Cardiac muscle cell (in vitro differentiated cells and primary cell): ENCODE data around the gene ATCAY. TPM values are rescaled to one million over a fixed set of nuclear protein-coding genes. Genes with fewer than 3 reads are reported as not detected.

Experiments used
- DNase-seq, 2 donors: peaks; one replicate each; pipeline versions ENCODE4 v3.0.0 to v3.0.0-alpha.2; 2010 to 2017; ENCODE audit warnings: low read depth in 1 of 2, low spot score in 1 of 2
- H3K27ac ChIP-seq: fragments of 200-600 bp; sonication (generic); 2 replicates; pipeline ENCODE4 v1.5.1; 2016
- H3K27me3 ChIP-seq: fragments of 200-600 bp; sonication (generic); 2 replicates; pipeline ENCODE4 v1.6.0; 2016; ENCODE audit warnings: control low read depth
- H3K36me3 ChIP-seq: fragments of 200-600 bp; sonication (generic); 2 replicates; pipeline ENCODE4 v1.5.1; 2016; ENCODE audit warnings: control low read depth
- H3K4me1 ChIP-seq: fragments of 200-600 bp; sonication (generic); 2 replicates; pipeline ENCODE4 v1.8.1; 2017; ENCODE audit warnings: low read depth, mild to moderate bottlenecking, mixed run types
- H3K4me3 ChIP-seq: fragments of 200-600 bp; sonication (generic); 2 replicates; pipeline ENCODE4 v1.5.1; 2016; ENCODE audit warnings: mild to moderate bottlenecking
- H3K9me3 ChIP-seq: fragments of 200-600 bp; sonication (generic); 2 replicates; pipeline ENCODE4 v1.5.1; 2017; ENCODE audit warnings: low read depth, mild to moderate bottlenecking, control low read depth
- polyA plus RNA-seq: library from polyadenylated mRNA; unstranded; fragments of >200 nt; fragmentation: Nextera tagmentation; extraction: Ambion mirVana; gene quantifications from 2 replicates; pipeline ENCODE4 v1.2.1, GENCODE V29; 2016
- total RNA-seq: library from RNA; depleted of rRNA; stranded (reverse); fragments of >200 nt; gene quantifications from 2 replicates; pipeline ENCODE4 v1.2.3, GENCODE V29; 2016
- TF ChIP-seq, protein P1 (sequence below): IDR thresholded peaks from 2 replicates; pipeline ENCODE4 v1.5.1; 2012; ENCODE audit warnings: low read depth, mild to moderate bottlenecking, low read length

The ATCAY gene, protein sequence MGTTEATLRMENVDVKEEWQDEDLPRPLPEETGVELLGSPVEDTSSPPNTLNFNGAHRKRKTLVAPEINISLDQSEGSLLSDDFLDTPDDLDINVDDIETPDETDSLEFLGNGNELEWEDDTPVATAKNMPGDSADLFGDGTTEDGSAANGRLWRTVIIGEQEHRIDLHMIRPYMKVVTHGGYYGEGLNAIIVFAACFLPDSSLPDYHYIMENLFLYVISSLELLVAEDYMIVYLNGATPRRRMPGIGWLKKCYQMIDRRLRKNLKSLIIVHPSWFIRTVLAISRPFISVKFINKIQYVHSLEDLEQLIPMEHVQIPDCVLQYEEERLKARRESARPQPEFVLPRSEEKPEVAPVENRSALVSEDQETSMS
- total RNA-seq, result 0.15 and 0.25 TPM in 2 replicates
- 0.29 and 0.40 TPM in 2 replicates for polyA plus RNA-seq

DNA sequence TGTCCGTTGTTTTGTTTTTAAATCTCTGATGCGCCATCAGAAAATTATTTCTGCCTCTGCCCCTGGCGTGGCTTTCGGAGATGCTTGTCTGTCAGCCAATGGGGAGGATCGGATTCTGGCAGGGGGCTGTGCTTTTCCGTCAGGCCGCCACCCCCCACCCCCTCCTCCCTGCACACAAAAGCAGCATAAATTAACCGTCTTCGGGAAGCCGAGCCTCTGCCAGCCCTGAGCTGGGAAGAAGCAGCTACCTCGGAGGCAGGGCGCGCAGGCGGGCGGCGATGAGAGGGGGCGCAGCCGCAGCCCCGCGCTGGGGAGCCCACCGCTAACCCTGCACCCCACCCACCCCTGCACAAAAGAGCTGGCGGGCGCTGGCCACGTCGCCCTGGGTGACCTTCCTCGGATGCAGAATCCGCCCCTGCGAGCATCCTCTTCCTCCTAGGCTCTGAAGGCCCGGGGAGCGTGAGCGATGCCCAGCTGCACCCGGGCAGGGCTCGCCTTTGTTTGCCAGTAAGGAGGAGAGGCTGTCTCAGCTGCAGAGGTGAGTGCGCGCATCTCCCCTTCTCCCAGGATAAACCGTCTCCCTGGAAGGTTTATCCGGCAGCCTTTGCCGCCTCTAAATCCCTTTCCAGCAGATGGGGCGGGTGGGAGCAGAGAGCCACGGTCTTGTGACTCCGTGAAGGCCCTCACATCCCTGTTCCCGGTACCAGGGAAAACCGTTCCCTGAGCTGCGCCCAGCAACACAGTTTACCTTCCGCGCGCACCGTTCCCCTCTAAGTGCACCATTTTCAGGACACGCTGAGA lies at the start of gene ATCAY:
TSS of gene ATCAY (plus strand) at position 215 of the 801 bp plus-strand sequence. CDS start 5,083 bp downstream, outside the sequence.
- H3K36me3 ChIP-seq, result no peaks in the 10 kb centered on the region
- no peaks in the 10 kb centered on the region for H3K9me3 ChIP-seq
- TF ChIP-seq, protein P1, sequence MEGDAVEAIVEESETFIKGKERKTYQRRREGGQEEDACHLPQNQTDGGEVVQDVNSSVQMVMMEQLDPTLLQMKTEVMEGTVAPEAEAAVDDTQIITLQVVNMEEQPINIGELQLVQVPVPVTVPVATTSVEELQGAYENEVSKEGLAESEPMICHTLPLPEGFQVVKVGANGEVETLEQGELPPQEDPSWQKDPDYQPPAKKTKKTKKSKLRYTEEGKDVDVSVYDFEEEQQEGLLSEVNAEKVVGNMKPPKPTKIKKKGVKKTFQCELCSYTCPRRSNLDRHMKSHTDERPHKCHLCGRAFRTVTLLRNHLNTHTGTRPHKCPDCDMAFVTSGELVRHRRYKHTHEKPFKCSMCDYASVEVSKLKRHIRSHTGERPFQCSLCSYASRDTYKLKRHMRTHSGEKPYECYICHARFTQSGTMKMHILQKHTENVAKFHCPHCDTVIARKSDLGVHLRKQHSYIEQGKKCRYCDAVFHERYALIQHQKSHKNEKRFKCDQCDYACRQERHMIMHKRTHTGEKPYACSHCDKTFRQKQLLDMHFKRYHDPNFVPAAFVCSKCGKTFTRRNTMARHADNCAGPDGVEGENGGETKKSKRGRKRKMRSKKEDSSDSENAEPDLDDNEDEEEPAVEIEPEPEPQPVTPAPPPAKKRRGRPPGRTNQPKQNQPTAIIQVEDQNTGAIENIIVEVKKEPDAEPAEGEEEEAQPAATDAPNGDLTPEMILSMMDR, result no peak
- peak; percentile 3 to 27 for DNase-seq
- H3K27ac ChIP-seq, result no peak within 1 kb of the TSS
- H3K4me3 ChIP-seq, result peak within 1 kb of the TSS; percentile 10
- H3K4me1 ChIP-seq, result peaks cover 4% of the 10 kb centered on the region
- peaks cover 40% of the 10 kb centered on the region for H3K27me3 ChIP-seq

DNA sequence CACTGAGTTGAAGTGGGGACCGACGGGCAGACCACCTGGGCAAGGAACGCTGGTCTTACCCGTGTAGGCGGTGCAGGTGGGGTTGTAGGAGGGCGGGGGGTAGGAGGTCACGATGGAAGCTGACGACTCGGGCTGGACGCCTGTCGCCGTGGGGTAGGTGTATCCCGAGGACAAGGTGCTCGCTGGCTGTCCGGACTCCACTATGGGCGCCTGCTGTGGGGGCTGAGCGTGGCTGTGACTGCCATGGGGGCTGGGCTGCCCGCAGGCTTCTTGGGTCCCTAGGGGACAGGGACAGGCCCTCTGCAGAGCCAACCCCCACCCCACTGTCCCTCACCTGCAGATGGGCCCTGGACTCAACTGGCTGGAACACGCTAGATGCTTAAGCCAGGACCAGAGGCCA lies 48.9 kb upstream of the ATCAY start:
- Histone ChIP-seq H3K27me3 (no peaks in the 10 kb centered on the region), H3K27ac (no peak overlapping the region), H3K4me1 (no peaks in the 10 kb centered on the region), H3K36me3 (no peaks in the 10 kb centered on the region), H3K9me3 (no peaks in the 10 kb centered on the region), H3K4me3 (no peak overlapping the region)
- TF ChIP-seq, protein P1, result no peak
- DNase-seq, result no peak

GRCh38 chr19:3832001-3832400 lies 48.5 kb upstream of the ATCAY start:
- H3K4me3 ChIP-seq, result no peak overlapping the region
- DNase-seq, result no peak
- no peaks in the 10 kb centered on the region for H3K4me1 ChIP-seq
- TF ChIP-seq, protein P1, result no peak
- H3K27me3 ChIP-seq, result no peaks in the 10 kb centered on the region
- H3K27ac ChIP-seq, result no peak overlapping the region
- H3K36me3 ChIP-seq, result no peaks in the 10 kb centered on the region
- H3K9me3 ChIP-seq, result no peaks in the 10 kb centered on the region

DNA sequence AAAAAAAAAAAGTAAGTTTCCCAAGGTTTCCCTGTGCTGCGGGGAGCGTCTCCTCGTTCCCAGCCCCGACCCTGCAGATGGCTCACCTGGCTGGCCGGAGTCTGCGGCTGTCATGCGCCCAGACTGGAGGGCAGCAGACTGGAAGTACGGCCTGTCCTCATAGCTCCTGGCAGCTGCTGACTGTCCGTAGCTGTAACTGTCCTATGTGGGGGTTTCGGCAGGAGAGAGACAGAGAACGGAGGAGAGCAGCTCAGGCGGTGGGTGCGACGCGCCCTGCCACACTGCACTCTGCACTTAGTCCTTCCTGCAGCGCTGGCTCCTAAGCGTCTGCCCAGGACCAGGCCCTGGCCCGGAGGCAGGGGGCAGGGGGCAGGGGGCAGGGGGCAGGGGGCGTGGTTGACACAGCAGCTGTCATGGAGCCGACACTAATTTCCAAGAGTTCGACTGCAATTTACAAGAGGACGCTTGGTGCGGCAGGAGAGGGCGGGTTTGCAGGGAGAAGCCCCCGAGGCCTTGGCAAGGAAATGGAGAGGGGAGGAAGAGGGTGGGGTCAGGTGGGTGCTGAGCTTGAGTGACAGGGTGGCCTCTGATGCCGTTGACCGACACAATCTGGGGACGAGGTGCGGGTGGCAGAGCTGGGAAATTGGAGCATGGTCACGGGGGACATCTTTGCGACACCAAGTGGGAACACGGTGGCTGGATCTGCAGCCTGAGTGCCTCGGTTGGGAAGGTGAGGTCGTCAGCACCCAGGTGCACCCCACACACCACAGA lies 46.7 kb upstream of the ATCAY start:
- no peak overlapping the region for H3K4me3 ChIP-seq
- H3K36me3 ChIP-seq, result no peaks in the 10 kb centered on the region
- H3K27me3 ChIP-seq, result no peaks in the 10 kb centered on the region
- no peak overlapping the region for H3K27ac ChIP-seq
- H3K9me3 ChIP-seq, result no peaks in the 10 kb centered on the region
- H3K4me1 ChIP-seq, result no peaks in the 10 kb centered on the region
- TF ChIP-seq, protein P1, result no peak
- no peak for DNase-seq

GRCh38 chr19:3834349-3835054 lies 46.0 kb upstream of the ATCAY start:
- H3K9me3 ChIP-seq, result no peaks in the 10 kb centered on the region
- no peaks in the 10 kb centered on the region for H3K4me1 ChIP-seq
- no peak for DNase-seq
- no peak overlapping the region for H3K4me3 ChIP-seq
- H3K27me3 ChIP-seq, result no peaks in the 10 kb centered on the region
- H3K27ac ChIP-seq, result no peak overlapping the region
- TF ChIP-seq, protein P1, result no peak
- no peaks in the 10 kb centered on the region for H3K36me3 ChIP-seq
